Fibroblast of lung (primary cell): ENCODE measurements around the gene LRRC53. TPM values are rescaled to one million over a fixed set of nuclear protein-coding genes. Genes with fewer than 3 reads are reported as not detected.
A peak's percentile ranks its signal among the peaks of the same experiment; 100 is the strongest.

Experiments used
- DNase-seq, 2 donors: peaks; one replicate each; pipeline versions ENCODE4 v3.0.0 to v3.0.0-alpha.2; 2010; ENCODE audit warnings: low read depth in 2 of 2
- H2AFZ ChIP-seq: 2 replicates; pipeline ENCODE4 v1.5.1; 2012; ENCODE audit warnings: low read length, control low read depth, inconsistent platforms
- H3K27ac ChIP-seq: 2 replicates; pipeline ENCODE4 v1.5.1; 2011; ENCODE audit warnings: low read length, control low read depth; ENCODE audit not compliant: insufficient read depth
- H3K27me3 ChIP-seq: 2 replicates; pipeline ENCODE4 v1.5.1; 2011; ENCODE audit warnings: mild to moderate bottlenecking, low read length; ENCODE audit not compliant: control insufficient read depth, insufficient read depth
- H3K36me3 ChIP-seq: 2 replicates; pipeline ENCODE4 v1.5.1; 2011; ENCODE audit warnings: low read length; ENCODE audit not compliant: control insufficient read depth, insufficient read depth
- H3K4me1 ChIP-seq: 2 replicates; pipeline ENCODE4 v1.5.1; 2011; ENCODE audit warnings: low read length; ENCODE audit not compliant: control insufficient read depth, insufficient read depth; ENCODE audit errors: extremely low read depth
- H3K4me2 ChIP-seq: 2 replicates; pipeline ENCODE4 v1.5.1; 2011; ENCODE audit warnings: low read length, control low read depth; ENCODE audit not compliant: insufficient read depth; ENCODE audit errors: extremely low read depth
- H3K4me3 ChIP-seq, 4 experiments: fragments of 200-600 bp in 1 of 4; sonication (generic) in 1 of 4; replicated peaks in 1 of 4; 2 replicates each; pipeline ENCODE4 v1.5.1; 2011 to 2016; ENCODE audit warnings: low read length in 4 of 4, low read depth in 3 of 4, mild to moderate bottlenecking in 3 of 4, control low read depth in 2 of 4, inconsistent platforms in 1 of 4, mixed read lengths in 1 of 4; ENCODE audit not compliant: insufficient read depth in 1 of 4; ENCODE audit errors: control extremely low read depth in 1 of 4
- H3K79me2 ChIP-seq: 2 replicates; pipeline ENCODE4 v1.5.1; 2012; ENCODE audit warnings: mild to moderate bottlenecking, low read length, inconsistent platforms; ENCODE audit not compliant: control insufficient read depth, insufficient read depth
- H3K9ac ChIP-seq: 2 replicates; pipeline ENCODE4 v1.5.1; 2011; ENCODE audit warnings: mild to moderate bottlenecking, low read length, control low read depth; ENCODE audit not compliant: insufficient read depth
- H3K9me3 ChIP-seq: 2 replicates; pipeline ENCODE4 v1.5.1; 2012; ENCODE audit warnings: low read depth, low read length; ENCODE audit not compliant: control insufficient read depth, insufficient read depth
- H4K20me1 ChIP-seq: 2 replicates; pipeline ENCODE4 v1.5.1; 2011; ENCODE audit warnings: low read length; ENCODE audit not compliant: control insufficient read depth, insufficient read depth; ENCODE audit errors: extremely low read depth
- EZH2 ChIP-seq: IDR thresholded peaks from 2 replicates; pipeline ENCODE4 v1.5.1; 2012; ENCODE audit warnings: low read length, control low read depth, mild to moderate bottlenecking; ENCODE audit errors: missing control alignments
- polyA plus RNA-seq, 2 donors: library from polyadenylated mRNA; depleted of rRNA in 1 of 2; stranded (reverse) in 1 of 2; unstranded in 1 of 2; fragments of >200 nt; gene quantifications; 2 replicates each; pipeline ENCODE4 v1.2.1, GENCODE V29; 2011 to 2012; ENCODE audit warnings: missing spikeins in 1 of 2
- total RNA-seq: library from RNA; depleted of rRNA; stranded (reverse); fragments of >200 nt; gene quantifications from 2 replicates; pipeline ENCODE4 v1.2.1, GENCODE V29; 2014
- TF ChIP-seq, protein P1 (sequence below), 2 donors: IDR thresholded peaks in 1 of 2; conservative IDR thresholded peaks in 1 of 2; 1 replicate in 1 of 2; 2 replicates in 1 of 2; pipeline ENCODE4 v1.5.1; 2011 to 2012; ENCODE audit warnings: low read length in 2 of 2, control low read depth in 1 of 2, inconsistent platforms in 1 of 2, low read depth in 1 of 2, mild to moderate bottlenecking in 1 of 2

LRRC53 gene
- total and polyA plus RNA-seq, 2 donors (not counting 1 experiment from before 2014, with no cell fraction given): not detected

DNA sequence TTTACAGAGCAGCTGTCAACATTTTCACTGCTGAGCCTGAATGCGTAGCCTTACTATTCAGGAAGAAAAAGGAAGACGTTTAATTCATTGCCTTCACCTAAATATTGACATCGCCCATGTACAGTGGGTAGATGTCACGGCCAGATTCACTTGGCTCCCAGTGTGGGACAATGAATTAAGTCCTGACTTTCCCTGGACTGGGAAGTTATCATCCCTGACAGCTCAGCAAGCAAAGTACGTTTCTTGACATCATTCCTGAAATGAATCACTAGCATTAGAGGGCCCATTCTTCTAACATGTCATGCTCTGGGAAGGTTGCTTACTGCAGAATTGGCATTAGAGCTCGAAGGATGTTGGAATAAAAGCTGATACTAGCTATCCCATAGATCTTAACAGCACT lies 37.8 kb downstream of the LRRC53 start:
- no peak for TF ChIP-seq EZH2
- TF ChIP-seq, protein P1, sequence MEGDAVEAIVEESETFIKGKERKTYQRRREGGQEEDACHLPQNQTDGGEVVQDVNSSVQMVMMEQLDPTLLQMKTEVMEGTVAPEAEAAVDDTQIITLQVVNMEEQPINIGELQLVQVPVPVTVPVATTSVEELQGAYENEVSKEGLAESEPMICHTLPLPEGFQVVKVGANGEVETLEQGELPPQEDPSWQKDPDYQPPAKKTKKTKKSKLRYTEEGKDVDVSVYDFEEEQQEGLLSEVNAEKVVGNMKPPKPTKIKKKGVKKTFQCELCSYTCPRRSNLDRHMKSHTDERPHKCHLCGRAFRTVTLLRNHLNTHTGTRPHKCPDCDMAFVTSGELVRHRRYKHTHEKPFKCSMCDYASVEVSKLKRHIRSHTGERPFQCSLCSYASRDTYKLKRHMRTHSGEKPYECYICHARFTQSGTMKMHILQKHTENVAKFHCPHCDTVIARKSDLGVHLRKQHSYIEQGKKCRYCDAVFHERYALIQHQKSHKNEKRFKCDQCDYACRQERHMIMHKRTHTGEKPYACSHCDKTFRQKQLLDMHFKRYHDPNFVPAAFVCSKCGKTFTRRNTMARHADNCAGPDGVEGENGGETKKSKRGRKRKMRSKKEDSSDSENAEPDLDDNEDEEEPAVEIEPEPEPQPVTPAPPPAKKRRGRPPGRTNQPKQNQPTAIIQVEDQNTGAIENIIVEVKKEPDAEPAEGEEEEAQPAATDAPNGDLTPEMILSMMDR (conservative IDR thresholded peaks at IDR 0.05 in 1 of 2, IDR thresholded peaks at IDR 0.05 in 1 of 2; ENCODE audit: low read depth in 1 of 2, low read length in 2 of 2): no peak
- H3K79me2 ChIP-seq: no peaks in the 10 kb centered on the region

DNA sequence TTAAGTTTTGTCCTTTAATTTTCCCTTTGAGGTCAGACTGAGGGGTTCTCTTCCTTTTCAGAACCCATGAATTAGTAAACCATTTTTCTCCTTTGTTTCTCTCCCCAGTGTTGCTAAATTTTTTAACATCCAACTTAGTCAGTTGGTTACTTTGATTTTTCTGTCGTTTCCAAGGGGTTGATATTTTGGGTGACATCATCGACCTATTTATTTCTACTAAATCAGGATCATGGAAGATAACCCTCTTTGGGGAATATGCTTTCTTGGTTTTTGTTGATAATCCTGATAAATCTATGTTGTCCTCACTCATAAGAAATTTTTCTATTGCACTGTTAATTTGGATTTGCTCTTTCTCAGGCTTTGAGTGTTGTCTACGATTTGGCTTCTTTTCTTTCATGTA lies 40.9 kb downstream of the LRRC53 start:
- H3K36me3 ChIP-seq: no peaks in the 10 kb centered on the region
- H4K20me1 ChIP-seq: no peaks in the 10 kb centered on the region
- no peak overlapping the region for H3K27ac ChIP-seq
- no peak overlapping the region for H2AFZ ChIP-seq
- H3K9ac ChIP-seq: no peak overlapping the region
- DNase-seq: no peak
- H3K4me1 ChIP-seq: no peaks in the 10 kb centered on the region
- no peak overlapping the region for H3K4me2 ChIP-seq
- no peaks in the 10 kb centered on the region for H3K79me2 ChIP-seq
- H3K9me3 ChIP-seq: no peaks in the 10 kb centered on the region
- TF ChIP-seq EZH2: no peak
- TF ChIP-seq, protein P1 (conservative IDR thresholded peaks at IDR 0.05 in 1 of 2, IDR thresholded peaks at IDR 0.05 in 1 of 2; ENCODE audit: low read depth in 1 of 2, low read length in 2 of 2): no peak
- no peaks in the 10 kb centered on the region for H3K27me3 ChIP-seq
- no peak overlapping the region for H3K4me3 ChIP-seq

More for the DNA sequence above, 37.8 kb downstream of the LRRC53 start:
- H3K36me3 ChIP-seq: no peaks in the 10 kb centered on the region
- no peaks in the 10 kb centered on the region for H3K27me3 ChIP-seq
- H3K9me3 ChIP-seq: no peaks in the 10 kb centered on the region
- H4K20me1 ChIP-seq: no peaks in the 10 kb centered on the region
- H2AFZ ChIP-seq: no peak overlapping the region
- no peak overlapping the region for H3K27ac ChIP-seq
- no peaks in the 10 kb centered on the region for H3K4me1 ChIP-seq
- peak in 1 of 2 donors; percentile 15 for DNase-seq
- H3K4me2 ChIP-seq: no peak overlapping the region
- no peak overlapping the region for H3K9ac ChIP-seq
- no peak overlapping the region for H3K4me3 ChIP-seq

DNA sequence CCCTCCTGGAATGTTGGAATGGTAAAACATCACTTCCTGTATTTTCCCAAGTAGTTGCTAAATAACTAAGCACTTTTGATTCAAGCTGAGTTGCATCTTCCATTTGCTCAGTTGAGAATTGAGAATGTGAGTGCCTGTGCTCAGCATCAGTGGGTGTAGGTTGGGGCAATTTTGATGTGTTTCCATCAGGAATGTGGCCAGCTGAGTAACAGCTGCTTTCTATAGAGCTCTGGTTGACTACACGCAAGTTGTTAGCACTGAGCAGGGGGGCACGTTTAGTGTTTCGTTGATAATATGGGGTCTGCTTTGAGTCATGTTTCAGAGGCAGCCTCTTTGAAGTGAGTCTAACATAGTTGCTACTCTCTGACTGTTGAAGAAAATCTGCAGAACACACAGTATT lies 41.5 kb downstream of the LRRC53 start:
- no peaks in the 10 kb centered on the region for H3K9me3 ChIP-seq
- no peak overlapping the region for H2AFZ ChIP-seq
- H3K9ac ChIP-seq: no peak overlapping the region
- TF ChIP-seq EZH2: no peak
- TF ChIP-seq, protein P1 (conservative IDR thresholded peaks at IDR 0.05 in 1 of 2, IDR thresholded peaks at IDR 0.05 in 1 of 2; ENCODE audit: low read depth in 1 of 2, low read length in 2 of 2): no peak
- peak in 1 of 2 donors; percentile 6 for DNase-seq
- H3K4me1 ChIP-seq: no peaks in the 10 kb centered on the region
- H3K27ac ChIP-seq: no peak overlapping the region
- no peaks in the 10 kb centered on the region for H3K79me2 ChIP-seq
- H3K4me3 ChIP-seq: no peak overlapping the region
- H3K4me2 ChIP-seq: no peak overlapping the region
- H3K27me3 ChIP-seq: no peaks in the 10 kb centered on the region
- H4K20me1 ChIP-seq: no peaks in the 10 kb centered on the region
- no peaks in the 10 kb centered on the region for H3K36me3 ChIP-seq
